Neural cell (in vitro differentiated cells): Measurements from ENCODE around the gene ACOT12.

Experiments
- CTCF ChIP-seq: fragments of 450-650 bp; IDR thresholded peaks from 2 replicates; pipeline ENCODE4 v1.5.1; 2014; ENCODE audit warnings: antibody characterized with exemption, mild to moderate bottlenecking, moderate library complexity; ENCODE audit not compliant: poor library complexity, severe bottlenecking
- EP300 ChIP-seq: fragments of 450-650 bp; conservative IDR thresholded peaks from 2 replicates; pipeline ENCODE4 v1.6.1; 2014; ENCODE audit warnings: antibody characterized with exemption, mild to moderate bottlenecking, moderate library complexity; ENCODE audit not compliant: poor library complexity, severe bottlenecking
- EZH2 ChIP-seq: fragments of 200-600, 300-800 bp; shearing (Covaris generic), sonication (generic); IDR thresholded peaks from 2 replicates; pipeline ENCODE4 v1.6.1; 2014; ENCODE audit warnings: antibody characterized with exemption, low read length, borderline replicate concordance, mild to moderate bottlenecking; ENCODE audit not compliant: insufficient read depth, poor library complexity, severe bottlenecking
- MXI1 ChIP-seq: fragments of 450-650 bp; conservative IDR thresholded peaks from 2 replicates; pipeline ENCODE4 v1.6.1; 2014; ENCODE audit warnings: antibody characterized with exemption, mild to moderate bottlenecking; ENCODE audit not compliant: poor library complexity, severe bottlenecking
- POLR2AphosphoS5 ChIP-seq: IDR thresholded peaks from 2 replicates; pipeline ENCODE4 v1.6.1; 2012
- RAD21 ChIP-seq: fragments of 450-650 bp; conservative IDR thresholded peaks from 2 replicates; pipeline ENCODE4 v1.6.1; 2014; ENCODE audit warnings: antibody characterized with exemption, mild to moderate bottlenecking, moderate library complexity
- SMC3 ChIP-seq: fragments of 450-650 bp; conservative IDR thresholded peaks from 2 replicates; pipeline ENCODE4 v1.6.1; 2014; ENCODE audit warnings: antibody characterized with exemption, mild to moderate bottlenecking, moderate library complexity; ENCODE audit not compliant: poor library complexity
- TAF1 ChIP-seq: IDR thresholded peaks from 2 replicates; pipeline ENCODE4 v1.6.1; 2012; ENCODE audit warnings: low read depth

GRCh38 chr5:81326554-81326953 lies 67.4 kb downstream of the ACOT12 start:
- no peak for TF ChIP-seq CTCF
- TF ChIP-seq EZH2: no peak
- no peak for TF ChIP-seq POLR2AphosphoS5
- TF ChIP-seq RAD21: no peak
- TF ChIP-seq MXI1: no peak
- TF ChIP-seq EP300: no peak
- no peak for TF ChIP-seq TAF1
- TF ChIP-seq SMC3: no peak
